PC-9 (cell line): ENCODE results near the gene ERI3. TPM values are rescaled to one million over a fixed set of nuclear protein-coding genes. Genes with fewer than 3 reads are reported as not detected.

Source experiments
- BruUV-seq: library from RNA; stranded (reverse); fragments of 400-500 nt; replicated peaks from 2 replicates; lab custom pipeline; 2021; lab: Mats Ljungman, UMichigan
- CTCF ChIA-PET: fragments of 300-600 bp; sonication (Branson Sonifier 250); formaldehyde crosslinking; loops from one replicate; lab custom pipeline; 2022; ENCODE audit warnings: antibody characterized with exemption; lab: Charles Lee
- POLR2A ChIA-PET: fragments of 300-600 bp; sonication (Branson Sonifier 250); formaldehyde crosslinking; loops from one replicate; lab custom pipeline; 2022; ENCODE audit warnings: antibody characterized with exemption; ENCODE audit not compliant: unreplicated experiment; lab: Charles Lee
- DNase-seq, 2 experiments: peaks; one replicate each; pipeline versions ENCODE4 v3.0.0 to v3.0.0-alpha.2; 2015 to 2022; ENCODE audit warnings: mixed read lengths in 1 of 2
- H2AFZ ChIP-seq: fragments of 200-600 bp; sonication (generic); 2 replicates; pipeline ENCODE4 v1.8.1; 2017; ENCODE audit warnings: antibody characterized with exemption
- H3F3A ChIP-seq: fragments of 200-600 bp; sonication (generic); 2 replicates; pipeline ENCODE4 v1.8.1; 2017; ENCODE audit warnings: antibody characterized with exemption, mild to moderate bottlenecking, low read depth; ENCODE audit not compliant: insufficient read depth
- H3K27ac ChIP-seq: fragments of 200-600 bp; sonication (generic); 2 replicates; pipeline ENCODE4 v1.6.1; 2016; ENCODE audit warnings: mixed run types
- H3K27me3 ChIP-seq: fragments of 200-600 bp; sonication (generic); 2 replicates; pipeline ENCODE4 v1.6.1; 2016; ENCODE audit warnings: low read depth, mixed run types; ENCODE audit not compliant: insufficient read depth
- H3K36me3 ChIP-seq: fragments of 200-600 bp; sonication (generic); 2 replicates; pipeline ENCODE4 v1.6.1; 2016; ENCODE audit warnings: low read depth, mixed run types
- H3K4me1 ChIP-seq: fragments of 200-600 bp; sonication (generic); replicated peaks from 2 replicates; pipeline ENCODE4 v1.6.1; 2016; ENCODE audit warnings: mixed run types; ENCODE audit not compliant: insufficient read depth
- H3K4me2 ChIP-seq: fragments of 200-600 bp; sonication (generic); 2 replicates; pipeline ENCODE4 v1.6.1; 2017; ENCODE audit warnings: mixed run types
- H3K4me3 ChIP-seq: fragments of 200-600 bp; sonication (generic); 2 replicates; pipeline ENCODE4 v1.6.1; 2016; ENCODE audit warnings: mixed run types
- H3K79me2 ChIP-seq: fragments of 200-600 bp; sonication (generic); 2 replicates; pipeline ENCODE4 v1.6.1; 2017; ENCODE audit warnings: low read depth, mixed run types
- H3K9me2 ChIP-seq: fragments of 200-600 bp; sonication (generic); 2 replicates; pipeline ENCODE4 v1.8.1; 2017; ENCODE audit warnings: mild to moderate bottlenecking; ENCODE audit not compliant: insufficient read depth
- H3K9me3 ChIP-seq: fragments of 200-600 bp; sonication (generic); 2 replicates; pipeline ENCODE4 v1.8.1; 2016; ENCODE audit warnings: low read depth; ENCODE audit not compliant: insufficient read depth
- H4K20me1 ChIP-seq: fragments of 200-600 bp; sonication (generic); 2 replicates; pipeline ENCODE4 v1.8.1; 2017; ENCODE audit not compliant: insufficient read depth
- EZH2 ChIP-seq: fragments of 200-600 bp; sonication (generic); IDR thresholded peaks from 2 replicates; pipeline ENCODE4 v1.8.0; 2017; ENCODE audit warnings: antibody characterized with exemption, low read depth
- intact Hi-C: fragments of 100-400 bp; cut with micrococcal nuclease; formaldehyde crosslinking; loops from one replicate; pipeline ENCODE4 v1.10.0; 2022; ENCODE audit not compliant: unreplicated experiment
- total RNA-seq: library from RNA; stranded (reverse); gene quantifications from 2 replicates; pipeline ENCODE4 v1.2.3, GENCODE V29; 2021
- TF ChIP-seq, protein P1 (sequence below): fragments of 200-600 bp; sonication (generic); conservative IDR thresholded peaks from 2 replicates; pipeline ENCODE4 v1.6.1; 2017; ENCODE audit warnings: mixed run types, antibody characterized with exemption, mild to moderate bottlenecking, moderate library complexity

The ERI3 gene
- total RNA-seq, 1 experiment from 2014 or later = 120 TPM

DNA sequence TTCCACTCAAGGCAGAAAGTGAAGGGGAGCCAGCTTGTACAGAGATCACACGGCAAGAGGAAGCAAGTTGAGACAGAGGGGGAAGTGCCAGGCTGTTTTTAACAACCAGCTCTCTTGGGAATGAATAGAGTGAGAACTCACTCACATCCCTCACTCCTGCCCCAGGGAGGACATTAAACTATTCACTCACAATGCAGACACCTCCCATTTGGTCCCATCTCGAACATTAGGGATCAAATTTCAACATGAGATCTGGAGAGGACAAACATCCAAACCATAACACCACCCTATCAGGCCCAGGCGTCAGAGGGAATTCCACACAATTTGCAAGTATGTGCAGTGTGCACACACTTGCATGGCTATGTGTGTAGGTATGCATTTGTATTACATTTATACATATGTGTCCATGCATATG is 79.1 kb downstream of the ERI3 start:
- Histone ChIP-seq H3K9me2 (no peaks in the 10 kb centered on the region), H3K4me2 (no peak overlapping the region), H3K27ac (no peak overlapping the region), H3K9me3 (no peaks in the 10 kb centered on the region), H3K79me2 (no peaks in the 10 kb centered on the region), H3K4me3 (no peak overlapping the region), H3K27me3 (no peaks in the 10 kb centered on the region), H2AFZ (no peak overlapping the region), H3K4me1 (no peaks in the 10 kb centered on the region), H3F3A (no peaks in the 10 kb centered on the region), H3K36me3 (0 out of 2 replicates have a peak, but pooled peaks cover 7% of the 10 kb centered on the region), H4K20me1 (peaks cover 8% of the 10 kb centered on the region; the same call in 1 of the 2 replicates)
- intact Hi-C loops = no loop called here
- ChIA-PET POLR2A (no interaction called here), CTCF (no interaction called here)
- DNase-seq = no peak
- BruUV-seq = no TSS peak
- TF ChIP-seq, protein P1, sequence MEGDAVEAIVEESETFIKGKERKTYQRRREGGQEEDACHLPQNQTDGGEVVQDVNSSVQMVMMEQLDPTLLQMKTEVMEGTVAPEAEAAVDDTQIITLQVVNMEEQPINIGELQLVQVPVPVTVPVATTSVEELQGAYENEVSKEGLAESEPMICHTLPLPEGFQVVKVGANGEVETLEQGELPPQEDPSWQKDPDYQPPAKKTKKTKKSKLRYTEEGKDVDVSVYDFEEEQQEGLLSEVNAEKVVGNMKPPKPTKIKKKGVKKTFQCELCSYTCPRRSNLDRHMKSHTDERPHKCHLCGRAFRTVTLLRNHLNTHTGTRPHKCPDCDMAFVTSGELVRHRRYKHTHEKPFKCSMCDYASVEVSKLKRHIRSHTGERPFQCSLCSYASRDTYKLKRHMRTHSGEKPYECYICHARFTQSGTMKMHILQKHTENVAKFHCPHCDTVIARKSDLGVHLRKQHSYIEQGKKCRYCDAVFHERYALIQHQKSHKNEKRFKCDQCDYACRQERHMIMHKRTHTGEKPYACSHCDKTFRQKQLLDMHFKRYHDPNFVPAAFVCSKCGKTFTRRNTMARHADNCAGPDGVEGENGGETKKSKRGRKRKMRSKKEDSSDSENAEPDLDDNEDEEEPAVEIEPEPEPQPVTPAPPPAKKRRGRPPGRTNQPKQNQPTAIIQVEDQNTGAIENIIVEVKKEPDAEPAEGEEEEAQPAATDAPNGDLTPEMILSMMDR = no peak

DNA sequence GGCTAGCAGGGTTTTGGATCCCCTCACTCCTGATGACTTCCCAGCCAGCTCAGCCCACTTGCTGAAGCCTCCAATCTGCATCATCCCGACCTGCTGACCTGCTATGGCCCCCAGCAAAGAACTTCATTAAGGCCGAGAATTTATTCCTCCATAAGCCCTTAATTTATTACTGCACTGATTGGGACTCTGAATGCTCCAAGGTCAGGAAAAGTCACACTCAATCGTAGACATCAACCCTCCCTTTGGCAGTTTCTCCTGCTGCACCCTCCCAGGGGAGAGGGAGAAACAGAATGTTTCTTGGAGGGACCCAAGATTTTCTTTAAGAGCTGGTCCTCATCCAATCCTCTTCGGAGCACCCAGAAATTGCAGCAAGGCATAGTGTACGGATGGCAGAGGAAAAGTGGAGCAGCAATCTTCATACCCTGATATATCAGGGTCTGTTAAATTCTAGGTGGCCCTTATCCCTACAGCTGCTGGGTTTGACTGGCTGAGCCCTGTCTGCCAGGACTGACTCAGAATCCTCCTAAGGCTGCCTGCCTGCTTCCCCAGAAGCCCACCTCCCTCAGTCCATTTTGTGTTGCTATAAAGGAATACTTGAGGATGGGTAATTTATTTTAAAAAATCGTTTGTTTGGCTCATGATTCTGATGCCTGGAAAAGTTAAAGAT is 79.6 kb downstream of the ERI3 start:
- TF ChIP-seq, protein P1 = no peak
- no peak for TF ChIP-seq EZH2
- ChIA-PET POLR2A (no interaction called here), CTCF (no interaction called here)
- no peaks in the 10 kb centered on the region for H3K27me3 ChIP-seq
- H3K36me3 ChIP-seq = 0 out of 2 replicates have a peak, but pooled peaks cover 7% of the 10 kb centered on the region
- no peak overlapping the region for H3K4me2 ChIP-seq
- no peaks in the 10 kb centered on the region for H3K9me2 ChIP-seq
- H3K27ac ChIP-seq = no peak overlapping the region
- no peaks in the 10 kb centered on the region for H3K4me1 ChIP-seq
- H3F3A ChIP-seq = no peaks in the 10 kb centered on the region
- DNase-seq = no peak
- H2AFZ ChIP-seq = no peak overlapping the region
- no peaks in the 10 kb centered on the region for H3K79me2 ChIP-seq
- H3K9me3 ChIP-seq = no peaks in the 10 kb centered on the region
- no peak overlapping the region for H3K4me3 ChIP-seq
- intact Hi-C loops = no loop called here
- no TSS peak for BruUV-seq
- peaks cover 8% of the 10 kb centered on the region; the same call in 1 of the 2 replicates for H4K20me1 ChIP-seq

DNA sequence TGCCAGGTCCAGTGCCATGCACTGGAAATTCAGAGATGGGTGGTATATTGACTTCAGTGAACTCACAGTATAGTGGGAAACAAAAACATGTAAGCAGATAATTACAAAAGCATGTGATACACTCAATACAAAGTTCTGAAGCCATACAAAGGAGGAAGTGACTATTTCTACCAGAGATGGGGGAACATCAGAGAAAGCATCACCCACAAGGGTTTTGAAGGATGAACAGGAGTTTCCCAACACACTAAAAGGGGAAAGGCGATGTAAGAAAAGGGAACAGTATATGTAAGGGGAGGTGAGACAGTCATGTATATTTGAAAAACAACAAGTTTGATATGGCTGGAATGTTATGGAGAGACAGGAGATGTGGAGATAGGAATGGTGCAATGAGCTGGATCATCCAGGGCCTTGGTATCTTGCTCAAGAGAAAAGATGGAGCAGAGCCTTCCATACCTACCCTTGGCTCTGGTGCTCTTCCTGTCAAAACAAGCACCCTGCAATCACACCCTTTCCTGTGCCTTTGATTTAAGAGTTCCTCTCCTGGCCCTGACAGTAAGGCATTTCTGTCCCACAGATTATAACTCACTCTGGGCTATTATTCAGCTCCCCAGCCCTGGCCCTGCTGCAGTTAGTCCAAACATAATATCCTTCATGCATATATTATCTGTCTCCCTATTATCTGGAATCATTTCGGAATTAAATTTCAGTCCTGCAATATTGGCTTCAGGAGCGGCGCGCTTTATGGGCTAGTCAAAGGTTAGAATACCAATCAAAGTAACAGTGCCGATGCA is 81.3 kb downstream of the ERI3 start:
- ChIA-PET CTCF (no interaction called here), POLR2A (interaction anchor here (0.6 kb wide), 1 partner anchor 54 kb away, joined by 6 read pairs; no protein-coding TSS in a partner anchor)
- H4K20me1 ChIP-seq = peaks cover 9% of the 10 kb centered on the region; the same call in 1 of the 2 replicates
- no peak overlapping the region for H3K27ac ChIP-seq
- H3K9me2 ChIP-seq = no peaks in the 10 kb centered on the region
- TF ChIP-seq, protein P1 = no peak
- no peak for TF ChIP-seq EZH2
- no peaks in the 10 kb centered on the region for H3K4me1 ChIP-seq
- H3K27me3 ChIP-seq = no peaks in the 10 kb centered on the region
- no peaks in the 10 kb centered on the region for H3K9me3 ChIP-seq
- 0 out of 2 replicates have a peak, but pooled peaks cover 3% of the 10 kb centered on the region for H3K36me3 ChIP-seq
- intact Hi-C loops = loop anchor here (5.0 kb wide), 1 partner anchor 1124 kb away; no protein-coding TSS in a partner anchor
- H3K4me3 ChIP-seq = no peak overlapping the region
- BruUV-seq = no TSS peak
- H2AFZ ChIP-seq = no peak overlapping the region
- H3K79me2 ChIP-seq = no peaks in the 10 kb centered on the region
- DNase-seq = no peak
- H3K4me2 ChIP-seq = no peak overlapping the region
- H3F3A ChIP-seq = no peaks in the 10 kb centered on the region
